NCI-H1092 (cell line): ENCODE results near the gene ARTN.

Source experiments
- DNase-seq: peaks from one replicate; lab custom pipeline; 2025; lab: John Stamatoyannopoulos, UW

ARTN gene

GRCh38 chr1:43947874-43948437, 14.4 kb downstream of the ARTN start:
- DNase-seq: no peak

GRCh38 chr1:43949678-43950077, 16.1 kb downstream of the ARTN start:
- DNase-seq: no peak

- DNase-seq: no peak
These were observed 17.7 kb downstream of the ARTN start for GRCh38 chr1:43951021-43951985.

- peak; percentile 66 for DNase-seq
These were observed 19.2 kb downstream of the ARTN start for GRCh38 chr1:43952731-43953346.

GRCh38 chr1:43953361-43953760, 19.8 kb downstream of the ARTN start:
- no peak for DNase-seq

GRCh38 chr1:43954036-43954435, 20.4 kb downstream of the ARTN start:
- DNase-seq: no peak

- no peak for DNase-seq
These were observed 22.6 kb downstream of the ARTN start for GRCh38 chr1:43956234-43956633.

- DNase-seq: no peak
These were observed 23.9 kb downstream of the ARTN start for GRCh38 chr1:43957407-43958040.

GRCh38 chr1:43958351-43959255, 25.0 kb downstream of the ARTN start:
- DNase-seq: no peak

- DNase-seq: no peak
These were observed 27.2 kb downstream of the ARTN start for GRCh38 chr1:43960798-43961197.

- no peak for DNase-seq
These were observed 28.1 kb downstream of the ARTN start for GRCh38 chr1:43961692-43962091.

GRCh38 chr1:43962324-43962723, 28.7 kb downstream of the ARTN start:
- DNase-seq: no peak

- DNase-seq: no peak
These were observed 29.4 kb downstream of the ARTN start for GRCh38 chr1:43963006-43963405.

GRCh38 chr1:43963890-43964289, 30.3 kb downstream of the ARTN start:
- no peak for DNase-seq

- no peak for DNase-seq
These were observed 31.7 kb downstream of the ARTN start for GRCh38 chr1:43965316-43965715.

GRCh38 chr1:43968348-43968948, 34.8 kb downstream of the ARTN start:
- no peak for DNase-seq

GRCh38 chr1:43969416-43969745, 35.8 kb downstream of the ARTN start:
- no peak for DNase-seq

- peak; percentile 99 for DNase-seq
These were observed 36.3 kb downstream of the ARTN start, which contains the start of gene DPH2 for GRCh38 chr1:43969746-43970466. Gene DPH2, plus strand, starts transcription at chr1:43970010. Its CDS starts 166 bp downstream, at chr1:43970176.

GRCh38 chr1:43970502-43970901, 36.9 kb downstream of the ARTN start:
- no peak for DNase-seq

- DNase-seq: no peak
These were observed 37.3 kb downstream of the ARTN start for GRCh38 chr1:43970911-43971310.
